Kidney glomerular epithelial cell (primary cell): ENCODE data around the gene UBE4A.
A peak's percentile ranks its signal among the peaks of the same experiment; 100 is the strongest.

ENCODE experiments used
- DNase-seq: peaks from one replicate; lab custom pipeline; 2025; lab: John Stamatoyannopoulos, UW

The UBE4A gene

GRCh38 chr11:118342503-118343161 lies 16.8 kb upstream of the UBE4A start, which contains the start of gene CD3D:
TSS of gene CD3D (minus strand) at chr11:118342705. CDS start at chr11:118342607, 98 bp downstream.
- DNase-seq, result no peak

GRCh38 chr11:118343248-118343647 lies 16.2 kb upstream of the UBE4A start:
- DNase-seq, result no peak

- DNase-seq, result no peak
Observed at GRCh38 chr11:118343981-118344515, 15.4 kb upstream of the UBE4A start, which contains the start of gene CD3G. TSS of gene CD3G (plus strand) at chr11:118344344. CDS start at chr11:118344424, 80 bp downstream.

- no peak for DNase-seq
Observed at GRCh38 chr11:118349475-118349874, 9.9 kb upstream of the UBE4A start.

GRCh38 chr11:118353084-118353710 lies 6.2 kb upstream of the UBE4A start:
- DNase-seq, result peak; percentile 9

- no peak for DNase-seq
Observed at GRCh38 chr11:118358071-118358470, 1.3 kb upstream of the UBE4A start.

GRCh38 chr11:118364956-118365615 lies 5.7 kb downstream of the UBE4A start:
- DNase-seq, result no peak

GRCh38 chr11:118366287-118366686 lies 6.9 kb downstream of the UBE4A start:
- DNase-seq, result no peak

- DNase-seq, result no peak
Observed at GRCh38 chr11:118370774-118371173, 11.4 kb downstream of the UBE4A start.

GRCh38 chr11:118373263-118373662 lies 13.9 kb downstream of the UBE4A start:
- DNase-seq, result no peak

- DNase-seq, result no peak
Observed at GRCh38 chr11:118373871-118374270, 14.5 kb downstream of the UBE4A start.

- no peak for DNase-seq
Observed at GRCh38 chr11:118374729-118375128, 15.3 kb downstream of the UBE4A start.

- no peak for DNase-seq
Observed at GRCh38 chr11:118375978-118376377, 16.6 kb downstream of the UBE4A start.

GRCh38 chr11:118379497-118379896 lies 20.1 kb downstream of the UBE4A start:
- no peak for DNase-seq

- DNase-seq, result no peak
Observed at GRCh38 chr11:118380571-118380970, 21.2 kb downstream of the UBE4A start.

GRCh38 chr11:118382954-118383353 lies 23.6 kb downstream of the UBE4A start:
- DNase-seq, result no peak

- no peak for DNase-seq
Observed at GRCh38 chr11:118383657-118384056, 24.3 kb downstream of the UBE4A start.

GRCh38 chr11:118396097-118396501 lies 36.7 kb downstream of the UBE4A start:
- DNase-seq, result no peak

- DNase-seq, result no peak
Observed at GRCh38 chr11:118397448-118397847, 38.0 kb downstream of the UBE4A start.

- DNase-seq, result no peak
Observed at GRCh38 chr11:118398791-118399559, 39.6 kb downstream of the UBE4A start.

GRCh38 chr11:118401151-118401879 lies 41.9 kb downstream of the UBE4A start, which contains the start of gene ATP5MG:
TSS of gene ATP5MG (plus strand) at chr11:118401606. CDS start at chr11:118401666, 60 bp downstream.
- peak; percentile 92 for DNase-seq
